NB4 (cell line): ENCODE results near the gene KIF6.

Experiments used
- DNase-seq: peaks from one replicate; pipeline ENCODE4 v3.0.0; 2010; ENCODE audit warnings: low read depth
- H3K4me3 ChIP-seq: one replicate; pipeline ENCODE4 v1.5.1; 2011; ENCODE audit warnings: mild to moderate bottlenecking, low read depth, low read length, moderate library complexity
- MYC ChIP-seq: IDR thresholded peaks from 2 replicates; pipeline ENCODE4 v1.6.1; 2011; ENCODE audit warnings: low read depth, low read length
- POLR2A ChIP-seq: IDR thresholded peaks from 2 replicates; pipeline ENCODE4 v1.6.1; 2011; ENCODE audit warnings: mild to moderate bottlenecking; ENCODE audit not compliant: insufficient read length; ENCODE audit errors: extremely low read depth
- TF ChIP-seq, protein P1 (sequence below): IDR thresholded peaks from one replicate; pipeline ENCODE4 v1.5.1; 2012; ENCODE audit warnings: low read depth, low read length
- TF ChIP-seq, protein P2 (sequence below): IDR thresholded peaks from 2 replicates; pipeline ENCODE4 v1.6.1; 2011; ENCODE audit warnings: low read depth, low read length

The KIF6 gene

DNA sequence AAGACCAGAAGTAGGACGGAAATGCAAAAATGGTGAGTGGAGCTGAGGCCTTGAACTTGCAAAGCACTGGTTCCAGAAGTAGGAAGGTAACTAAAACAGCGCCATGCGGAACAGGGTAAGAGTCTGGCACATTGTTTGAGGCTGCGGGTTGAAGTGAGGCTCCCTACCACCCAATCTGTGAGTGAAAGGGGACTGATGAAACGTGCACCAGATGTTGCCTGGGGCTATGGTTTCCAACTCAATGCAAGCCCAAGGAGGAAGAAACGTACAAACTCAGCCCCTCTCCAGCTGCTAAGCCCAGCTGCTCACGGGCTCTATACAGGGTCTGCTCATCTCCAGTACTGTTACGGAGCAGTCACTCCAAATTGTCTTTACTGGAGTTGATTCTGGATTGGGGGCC is 334.0 kb downstream of the KIF6 start:
- H3K4me3 ChIP-seq = no peak overlapping the region
- TF ChIP-seq POLR2A (no peak), MYC (no peak)
- TF ChIP-seq, protein P1, sequence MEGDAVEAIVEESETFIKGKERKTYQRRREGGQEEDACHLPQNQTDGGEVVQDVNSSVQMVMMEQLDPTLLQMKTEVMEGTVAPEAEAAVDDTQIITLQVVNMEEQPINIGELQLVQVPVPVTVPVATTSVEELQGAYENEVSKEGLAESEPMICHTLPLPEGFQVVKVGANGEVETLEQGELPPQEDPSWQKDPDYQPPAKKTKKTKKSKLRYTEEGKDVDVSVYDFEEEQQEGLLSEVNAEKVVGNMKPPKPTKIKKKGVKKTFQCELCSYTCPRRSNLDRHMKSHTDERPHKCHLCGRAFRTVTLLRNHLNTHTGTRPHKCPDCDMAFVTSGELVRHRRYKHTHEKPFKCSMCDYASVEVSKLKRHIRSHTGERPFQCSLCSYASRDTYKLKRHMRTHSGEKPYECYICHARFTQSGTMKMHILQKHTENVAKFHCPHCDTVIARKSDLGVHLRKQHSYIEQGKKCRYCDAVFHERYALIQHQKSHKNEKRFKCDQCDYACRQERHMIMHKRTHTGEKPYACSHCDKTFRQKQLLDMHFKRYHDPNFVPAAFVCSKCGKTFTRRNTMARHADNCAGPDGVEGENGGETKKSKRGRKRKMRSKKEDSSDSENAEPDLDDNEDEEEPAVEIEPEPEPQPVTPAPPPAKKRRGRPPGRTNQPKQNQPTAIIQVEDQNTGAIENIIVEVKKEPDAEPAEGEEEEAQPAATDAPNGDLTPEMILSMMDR = no peak
- TF ChIP-seq, protein P2, sequence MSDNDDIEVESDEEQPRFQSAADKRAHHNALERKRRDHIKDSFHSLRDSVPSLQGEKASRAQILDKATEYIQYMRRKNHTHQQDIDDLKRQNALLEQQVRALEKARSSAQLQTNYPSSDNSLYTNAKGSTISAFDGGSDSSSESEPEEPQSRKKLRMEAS = no peak
- no peak for DNase-seq

DNA sequence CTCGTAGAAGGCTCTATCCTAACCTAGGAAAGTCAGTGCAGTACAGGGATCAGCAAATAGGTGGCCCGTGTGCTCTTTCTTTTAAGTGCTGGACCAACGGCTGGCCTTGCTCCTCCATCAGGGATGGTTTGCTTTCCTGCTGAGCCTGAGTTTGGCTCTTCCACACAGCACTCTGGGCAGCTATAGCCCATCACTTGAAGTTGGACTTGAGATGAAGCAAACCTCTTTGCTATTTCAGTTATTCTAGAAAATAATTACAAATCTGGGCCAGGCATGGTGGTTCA is 335.8 kb downstream of the KIF6 start:
- no peak for DNase-seq
- H3K4me3 ChIP-seq = no peak overlapping the region
- TF ChIP-seq POLR2A = no peak
- TF ChIP-seq, protein P2 = no peak
- TF ChIP-seq, protein P1 = peak; percentile 12
- no peak for TF ChIP-seq MYC

DNA sequence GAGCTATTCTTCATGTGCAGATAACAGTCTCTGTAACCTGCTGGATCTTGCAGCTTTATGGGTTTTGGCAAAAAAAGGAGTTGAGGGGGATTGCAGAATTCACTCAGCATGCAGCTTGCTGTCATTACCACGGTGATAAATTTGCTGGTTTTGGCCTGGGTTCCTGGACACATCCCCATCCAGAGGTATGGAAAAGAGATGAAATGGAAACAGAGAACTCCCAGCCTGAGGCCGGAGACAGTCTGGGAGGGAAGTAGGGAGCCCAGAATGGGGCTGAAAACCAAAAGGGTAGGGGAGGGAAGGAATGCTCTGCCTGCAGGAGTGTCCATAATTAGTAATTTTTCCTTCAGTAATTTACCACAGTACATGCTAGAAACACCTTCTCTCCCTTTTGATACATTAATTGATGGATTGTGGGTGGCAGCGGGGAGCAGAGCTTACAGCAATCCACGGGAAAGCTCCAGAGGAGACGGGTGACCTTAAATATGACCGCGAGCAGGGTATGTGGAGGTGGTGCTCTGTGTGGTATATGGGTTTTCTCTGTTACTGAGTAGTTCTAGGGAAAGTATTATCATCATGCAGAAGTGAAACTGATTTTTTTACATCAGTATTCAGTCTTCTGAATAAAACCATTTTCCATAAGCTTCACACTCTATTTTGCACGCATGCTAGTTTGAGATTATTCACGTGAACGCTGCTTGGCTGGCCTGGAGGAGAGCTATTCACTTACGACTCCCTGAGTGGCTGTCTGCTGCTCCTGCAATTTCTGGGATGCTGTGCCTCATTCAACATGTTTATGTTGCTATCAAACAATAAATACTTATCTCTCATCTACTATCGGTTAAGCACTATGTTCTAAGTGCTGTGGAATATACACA is 336.4 kb downstream of the KIF6 start:
- no peak for DNase-seq
- H3K4me3 ChIP-seq = no peak overlapping the region
- TF ChIP-seq, protein P2 = no peak
- TF ChIP-seq POLR2A (no peak), MYC (no peak)
- TF ChIP-seq, protein P1 = no peak

DNA sequence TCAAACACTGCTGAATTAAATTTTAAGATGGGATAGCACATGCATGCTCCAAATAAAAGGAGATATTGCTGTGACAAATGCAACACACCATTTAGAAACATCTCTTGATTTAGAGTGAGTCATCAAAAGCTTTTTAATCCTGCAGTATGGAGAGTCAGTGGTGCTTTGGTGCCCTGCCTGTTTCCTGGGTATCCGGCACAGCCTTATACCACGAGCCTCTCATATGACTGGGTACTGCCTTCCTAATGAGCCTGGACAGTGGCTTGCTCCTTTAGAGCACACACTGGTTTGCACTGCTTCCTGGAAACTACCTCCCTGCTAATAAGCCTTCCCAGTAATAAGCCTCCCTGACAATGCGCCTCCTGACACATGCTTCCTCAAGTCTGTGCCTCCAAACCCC is 337.4 kb downstream of the KIF6 start:
- TF ChIP-seq MYC = no peak
- TF ChIP-seq, protein P2 = no peak
- H3K4me3 ChIP-seq = no peak overlapping the region
- DNase-seq = no peak

DNA sequence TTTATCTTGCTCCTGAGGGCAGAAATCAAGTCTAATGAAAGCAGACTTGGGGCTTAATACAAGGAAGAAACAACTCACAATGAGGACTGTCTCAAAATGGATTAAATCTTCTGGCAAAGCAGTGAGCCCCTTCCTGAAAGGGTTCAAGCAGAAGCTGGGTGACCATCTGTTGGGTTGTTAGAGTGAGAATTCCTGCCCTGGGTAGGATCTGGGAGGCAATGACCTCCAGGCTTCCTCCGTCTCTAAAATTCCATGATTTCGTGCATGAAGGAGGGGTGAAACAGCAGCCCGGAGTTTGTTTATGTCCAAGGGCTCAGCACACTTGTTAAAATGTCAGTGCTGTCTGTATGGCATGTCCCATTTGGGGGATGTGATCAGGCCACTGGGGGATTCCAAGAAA is 338.7 kb downstream of the KIF6 start:
- no peak for DNase-seq
- no peak overlapping the region for H3K4me3 ChIP-seq
- TF ChIP-seq POLR2A (no peak), MYC (no peak)
- TF ChIP-seq, protein P1 = no peak
- TF ChIP-seq, protein P2 = no peak

DNA sequence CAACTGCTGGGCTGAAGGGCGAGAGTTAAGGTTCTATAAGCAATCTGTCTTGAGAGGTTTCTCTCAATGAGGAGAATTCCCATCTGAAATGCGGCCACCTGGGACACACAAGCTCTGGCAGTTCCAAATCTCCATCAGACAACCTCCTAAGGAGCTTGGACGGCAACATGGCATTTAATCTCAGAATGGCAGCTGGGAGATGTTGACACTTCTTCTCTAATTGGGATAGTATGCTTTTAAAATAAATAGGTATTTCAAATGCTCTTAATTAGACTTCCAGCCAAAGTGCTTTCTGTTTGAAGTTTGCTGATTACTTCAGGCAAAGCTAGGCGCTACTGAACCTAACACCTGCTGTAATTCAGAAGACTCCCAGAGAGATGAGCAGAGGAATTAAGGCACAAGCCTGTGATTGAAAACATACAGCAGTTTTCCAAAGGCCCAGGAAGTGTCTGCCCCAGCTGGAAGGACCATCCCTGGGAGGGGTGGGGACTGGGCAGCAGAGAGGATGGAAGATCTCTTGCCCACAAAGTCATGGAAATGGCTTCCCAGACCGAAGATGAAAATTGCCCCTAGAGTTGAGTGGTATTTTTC is 343.6 kb downstream of the KIF6 start:
- no peak for TF ChIP-seq POLR2A
- no peak for TF ChIP-seq MYC
- TF ChIP-seq, protein P1 = no peak
- TF ChIP-seq, protein P2 = no peak
- no peak overlapping the region for H3K4me3 ChIP-seq
- DNase-seq = no peak
